ENCODE measurements around the gene NRROS.

The NRROS gene

DNA sequence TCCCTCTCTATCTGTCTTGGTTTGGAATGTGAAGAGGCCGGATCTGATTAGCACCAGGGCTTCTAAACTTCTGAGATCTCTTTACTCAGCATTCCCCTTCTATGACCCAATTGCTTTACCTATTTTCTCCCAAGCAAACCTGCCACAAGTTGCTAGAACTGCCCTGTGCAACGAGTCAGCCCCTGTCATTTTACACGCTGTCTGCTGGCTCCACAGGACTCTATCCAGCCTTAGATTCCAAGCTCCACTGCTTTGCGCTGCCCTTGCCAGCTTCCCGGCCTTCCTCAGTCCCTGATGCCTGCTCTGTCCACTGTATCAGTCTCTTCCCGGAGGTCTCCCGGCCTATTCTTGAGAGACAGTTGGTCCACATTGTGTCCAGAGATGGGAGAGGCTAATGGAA is 60.3 kb downstream of the NRROS start:
- Histone ChIP-seq H3K4me3 (ENCODE audit: insufficient read length, low read depth) (no peak overlapping the region), H3K9ac (ENCODE audit: insufficient read length, low read depth) (no peak overlapping the region)
- TF ChIP-seq SUZ12 (IDR thresholded peaks at IDR 0.05; ENCODE audit: extremely low read depth, insufficient read depth, insufficient read length) (no peak), YY1 (IDR thresholded peaks at IDR 0.05; ENCODE audit: insufficient read depth, insufficient read length) (no peak), ZNF274 (IDR thresholded peaks at IDR 0.05; ENCODE audit: low read depth, low read length) (no peak)

GRCh38 chr3:196700801-196701200 is 61.3 kb downstream of the NRROS start:
- H3K36me3 ChIP-seq (ENCODE audit: insufficient read depth, insufficient read length, low read length), result no peaks in the 10 kb centered on the region
- H3K4me1 ChIP-seq (ENCODE audit: insufficient read depth, insufficient read length), result no peaks in the 10 kb centered on the region
- H3K4me3 ChIP-seq (ENCODE audit: insufficient read length, low read depth), result no peak overlapping the region
- H3K27me3 ChIP-seq (ENCODE audit: insufficient read depth, insufficient read length), result no peaks in the 10 kb centered on the region
- H3K9ac ChIP-seq (ENCODE audit: insufficient read length, low read depth), result no peak overlapping the region
- H3K9me3 ChIP-seq (ENCODE audit: insufficient read depth, low read length), result no peaks in the 10 kb centered on the region
- TF ChIP-seq YY1 (IDR thresholded peaks at IDR 0.05; ENCODE audit: insufficient read depth, insufficient read length) (no peak), SUZ12 (IDR thresholded peaks at IDR 0.05; ENCODE audit: extremely low read depth, insufficient read depth, insufficient read length) (no peak), ZNF274 (IDR thresholded peaks at IDR 0.05; ENCODE audit: low read depth, low read length) (no peak)
- DNase-seq (ENCODE audit: low read depth, low spot score), result no peak

More for the DNA sequence above, 60.3 kb downstream of the NRROS start:
- Histone ChIP-seq H3K36me3 (ENCODE audit: insufficient read depth, insufficient read length, low read length) (no peaks in the 10 kb centered on the region), H3K9me3 (ENCODE audit: insufficient read depth, low read length) (no peaks in the 10 kb centered on the region), H3K27me3 (ENCODE audit: insufficient read depth, insufficient read length) (no peaks in the 10 kb centered on the region), H3K4me1 (ENCODE audit: insufficient read depth, insufficient read length) (no peaks in the 10 kb centered on the region)
- no peak for DNase-seq (ENCODE audit: low read depth, low spot score)

DNA sequence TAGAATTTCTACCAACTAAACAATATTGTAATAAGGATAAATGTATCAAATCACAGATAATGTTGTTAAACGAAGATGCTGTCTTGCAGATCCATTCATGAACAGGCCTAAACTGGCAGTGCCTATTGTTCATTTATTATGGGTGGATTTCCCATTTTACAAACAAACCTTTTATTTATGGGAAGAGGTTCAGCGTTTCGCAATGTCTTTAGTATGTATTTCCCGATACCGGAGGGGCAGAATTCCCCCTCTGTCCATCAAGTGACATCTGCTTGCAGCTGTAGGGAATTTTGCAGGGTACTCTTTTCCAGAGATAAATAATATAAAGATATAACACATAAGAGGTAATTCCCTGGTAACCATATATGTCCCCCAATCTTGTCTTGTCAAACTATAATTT is 66.8 kb downstream of the NRROS start:
- Histone ChIP-seq H3K9ac (ENCODE audit: insufficient read length, low read depth) (no peak overlapping the region), H3K4me1 (ENCODE audit: insufficient read depth, insufficient read length) (no peaks in the 10 kb centered on the region), H3K36me3 (ENCODE audit: insufficient read depth, insufficient read length, low read length) (no peaks in the 10 kb centered on the region), H3K27me3 (ENCODE audit: insufficient read depth, insufficient read length) (peaks cover 6% of the 10 kb centered on the region), H3K4me3 (ENCODE audit: insufficient read length, low read depth) (no peak overlapping the region), H3K9me3 (ENCODE audit: insufficient read depth, low read length) (no peaks in the 10 kb centered on the region)
- TF ChIP-seq SUZ12 (IDR thresholded peaks at IDR 0.05; ENCODE audit: extremely low read depth, insufficient read depth, insufficient read length) (no peak), YY1 (IDR thresholded peaks at IDR 0.05; ENCODE audit: insufficient read depth, insufficient read length) (no peak), ZNF274 (IDR thresholded peaks at IDR 0.05; ENCODE audit: low read depth, low read length) (no peak)
- no peak for DNase-seq (ENCODE audit: low read depth, low spot score)

- TF ChIP-seq ZNF274 (IDR thresholded peaks at IDR 0.05; ENCODE audit: low read depth, low read length) (no peak), YY1 (IDR thresholded peaks at IDR 0.05; ENCODE audit: insufficient read depth, insufficient read length) (no peak), SUZ12 (IDR thresholded peaks at IDR 0.05; ENCODE audit: extremely low read depth, insufficient read depth, insufficient read length) (no peak)
Observed at GRCh38 chr3:196706731-196707130, 67.2 kb downstream of the NRROS start.

DNA sequence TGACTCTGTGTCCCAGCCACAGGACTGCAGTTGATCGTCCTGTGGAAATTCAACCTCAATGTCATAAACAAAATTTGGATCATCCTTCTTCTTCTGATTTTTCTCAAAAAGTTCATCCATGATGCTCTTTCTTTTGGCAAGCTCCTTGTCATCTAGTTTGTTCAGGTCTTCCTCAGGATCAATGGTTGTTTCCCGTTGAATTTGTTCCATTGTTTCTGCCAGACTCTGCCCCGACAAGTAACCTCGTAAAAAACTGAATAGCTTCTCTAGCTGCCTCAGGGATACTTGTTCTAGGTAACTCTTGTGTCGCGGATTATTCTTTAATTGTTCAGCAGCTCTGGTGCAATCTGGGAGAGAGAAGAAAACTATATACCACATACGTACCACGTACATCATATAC is 68.1 kb downstream of the NRROS start:
- Histone ChIP-seq H3K27me3 (ENCODE audit: insufficient read depth, insufficient read length) (peaks cover 13% of the 10 kb centered on the region), H3K9me3 (ENCODE audit: insufficient read depth, low read length) (no peaks in the 10 kb centered on the region), H3K9ac (ENCODE audit: insufficient read length, low read depth) (no peak overlapping the region), H3K4me1 (ENCODE audit: insufficient read depth, insufficient read length) (no peaks in the 10 kb centered on the region), H3K4me3 (ENCODE audit: insufficient read length, low read depth) (no peak overlapping the region), H3K36me3 (ENCODE audit: insufficient read depth, insufficient read length, low read length) (no peaks in the 10 kb centered on the region)
- TF ChIP-seq YY1 (IDR thresholded peaks at IDR 0.05; ENCODE audit: insufficient read depth, insufficient read length) (no peak), SUZ12 (IDR thresholded peaks at IDR 0.05; ENCODE audit: extremely low read depth, insufficient read depth, insufficient read length) (no peak), ZNF274 (IDR thresholded peaks at IDR 0.05; ENCODE audit: low read depth, low read length) (no peak)
- DNase-seq (ENCODE audit: low read depth, low spot score), result no peak

More at GRCh38 chr3:196706731-196707130, 67.2 kb downstream of the NRROS start:
- no peak for DNase-seq (ENCODE audit: low read depth, low spot score)
- no peaks in the 10 kb centered on the region for H3K9me3 ChIP-seq (ENCODE audit: insufficient read depth, low read length)
- H3K4me1 ChIP-seq (ENCODE audit: insufficient read depth, insufficient read length), result no peaks in the 10 kb centered on the region
- H3K36me3 ChIP-seq (ENCODE audit: insufficient read depth, insufficient read length, low read length), result no peaks in the 10 kb centered on the region
- H3K9ac ChIP-seq (ENCODE audit: insufficient read length, low read depth), result no peak overlapping the region
- H3K27me3 ChIP-seq (ENCODE audit: insufficient read depth, insufficient read length), result peaks cover 10% of the 10 kb centered on the region
- no peak overlapping the region for H3K4me3 ChIP-seq (ENCODE audit: insufficient read length, low read depth)

- no peaks in the 10 kb centered on the region for H3K9me3 ChIP-seq (ENCODE audit: insufficient read depth, low read length)
- no peak overlapping the region for H3K9ac ChIP-seq (ENCODE audit: insufficient read length, low read depth)
- no peaks in the 10 kb centered on the region for H3K36me3 ChIP-seq (ENCODE audit: insufficient read depth, insufficient read length, low read length)
- H3K4me3 ChIP-seq (ENCODE audit: insufficient read length, low read depth), result no peak overlapping the region
- TF ChIP-seq ZNF274 (IDR thresholded peaks at IDR 0.05; ENCODE audit: low read depth, low read length) (no peak), SUZ12 (IDR thresholded peaks at IDR 0.05; ENCODE audit: extremely low read depth, insufficient read depth, insufficient read length) (no peak), YY1 (IDR thresholded peaks at IDR 0.05; ENCODE audit: insufficient read depth, insufficient read length) (no peak)
- peaks cover 13% of the 10 kb centered on the region for H3K27me3 ChIP-seq (ENCODE audit: insufficient read depth, insufficient read length)
- no peaks in the 10 kb centered on the region for H3K4me1 ChIP-seq (ENCODE audit: insufficient read depth, insufficient read length)
- DNase-seq (ENCODE audit: low read depth, low spot score), result no peak
Observed at GRCh38 chr3:196708467-196708866, 69.0 kb downstream of the NRROS start.

Measured in NT2/D1 (cell line).